GM12878 (cell line): ENCODE data around the gene ZBTB42. TPM values are rescaled to one million over a fixed set of nuclear protein-coding genes. Genes with fewer than 3 reads are reported as not detected.

Experiments
- ATAC-seq: fragments of 200-7000 bp; cut with Tn5 transposase; 3 replicates; pipeline ENCODE4 v1.9.1; 2020; ENCODE audit warnings: mild to moderate bottlenecking, moderate library complexity
- BruUV-seq: library from RNA; stranded (reverse); fragments of 400-500 nt; replicated peaks from 2 replicates; lab custom pipeline; 2021; lab: Mats Ljungman, UMichigan
- CTCF ChIA-PET: fragments of 300-600 bp; sonication (Branson Sonifier 250); formaldehyde crosslinking; extraction: SDS; loops from one replicate; lab custom pipeline; 2021; ENCODE audit warnings: inconsistent platforms; lab: Yijun Ruan, JAX
- POLR2A ChIA-PET: fragments of 350-600 bp; formaldehyde crosslinking; extraction: SDS; loops from one replicate; lab custom pipeline; 2021; ENCODE audit warnings: inconsistent platforms; lab: Charles Lee
- RAD21 ChIA-PET: fragments of 300-600 bp; sonication (Branson Sonifier 250); formaldehyde crosslinking; loops from one replicate; lab custom pipeline; 2023; ENCODE audit warnings: antibody characterized with exemption; ENCODE audit not compliant: unreplicated experiment; lab: Charles Lee
- SMC1A ChIA-PET: fragments of 300-600 bp; sonication (Branson Sonifier 250); formaldehyde crosslinking; loops from one replicate; lab custom pipeline; 2023; ENCODE audit not compliant: unreplicated experiment, uncharacterized antibody; lab: Charles Lee
- DNase-seq: peaks from one replicate; pipeline ENCODE4 v3.0.0-alpha.2; 2011; ENCODE audit warnings: low read depth, low spot score
- FAIRE-seq: peaks from 3 replicates; lab custom pipeline; 2011; peaks lifted over from hg19 to GRCh38; lab: Jason Lieb, UNC
- H2AFZ ChIP-seq: 2 replicates; pipeline ENCODE4 v1.6.0; 2011; ENCODE audit warnings: low read depth, low read length, control low read depth; ENCODE audit not compliant: control insufficient read depth
- H3K27ac ChIP-seq: 2 replicates; pipeline ENCODE4 v1.5.1; 2011; ENCODE audit warnings: control low read depth; ENCODE audit not compliant: control insufficient read depth, insufficient read depth
- H3K27me3 ChIP-seq, 2 experiments: replicated peaks in 1 of 2; 2 replicates each; pipeline versions ENCODE4 v1.6.0 to v1.6.1; 2011; ENCODE audit warnings: low read length in 1 of 2; ENCODE audit not compliant: control insufficient read depth in 2 of 2, insufficient read depth in 2 of 2
- H3K36me3 ChIP-seq, 2 experiments: 2 replicates each; pipeline ENCODE4 v1.5.1; 2011; ENCODE audit warnings: low read length in 1 of 2; ENCODE audit not compliant: control insufficient read depth in 2 of 2, insufficient read depth in 2 of 2
- H3K4me1 ChIP-seq: 2 replicates; pipeline ENCODE4 v1.6.1; 2011; ENCODE audit warnings: mild to moderate bottlenecking, low read length, moderate library complexity, mixed read lengths; ENCODE audit not compliant: control insufficient read depth, insufficient read depth
- H3K4me2 ChIP-seq: 2 replicates; pipeline ENCODE4 v1.6.0; 2011; ENCODE audit warnings: control low read depth; ENCODE audit not compliant: control insufficient read depth, insufficient read depth
- H3K4me3 ChIP-seq: fragments of 200-600 bp; sonication (generic); 2 replicates; pipeline ENCODE4 v1.5.1; 2016
- H3K79me2 ChIP-seq: 2 replicates; pipeline ENCODE4 v1.6.0; 2011; ENCODE audit warnings: low read length; ENCODE audit not compliant: control insufficient read depth, insufficient read depth
- H3K9ac ChIP-seq: 2 replicates; pipeline ENCODE4 v1.8.0; 2011; ENCODE audit warnings: low read length, control low read depth, mixed read lengths; ENCODE audit not compliant: control insufficient read depth, insufficient read depth
- H3K9me3 ChIP-seq: replicated peaks from 3 replicates; pipeline ENCODE4 v1.5.1; 2011; ENCODE audit warnings: mild to moderate bottlenecking, low read length; ENCODE audit not compliant: control insufficient read depth, insufficient read depth
- H4K20me1 ChIP-seq: 2 replicates; pipeline ENCODE4 v1.6.0; 2011; ENCODE audit not compliant: control insufficient read depth, insufficient read depth
- CBX3 ChIP-seq: fragments of 200-600 bp; sonication (generic); IDR thresholded peaks from 2 replicates; pipeline ENCODE4 v1.6.1; 2016; ENCODE audit warnings: low read depth, borderline replicate concordance
- CBX5 ChIP-seq: sonication (generic); IDR thresholded peaks from 2 replicates; pipeline ENCODE4 v1.6.1; 2016; ENCODE audit warnings: low read depth, moderate library complexity, mild to moderate bottlenecking, inconsistent platforms
- ETV6 ChIP-seq, 2 experiments: fragments of 450-650 bp in 1 of 2; IDR thresholded peaks in 1 of 2; conservative IDR thresholded peaks in 1 of 2; 2 replicates each; pipeline ENCODE4 v1.6.1; 2014; ENCODE audit warnings: antibody characterized with exemption in 1 of 2, borderline replicate concordance in 1 of 2, low read depth in 1 of 2, mild to moderate bottlenecking in 1 of 2, moderate library complexity in 1 of 2
- GATAD2B ChIP-seq: fragments of 450-650 bp; conservative IDR thresholded peaks from 2 replicates; pipeline ENCODE4 v1.6.1; 2017; ENCODE audit warnings: low read depth, mild to moderate bottlenecking, moderate library complexity
- HDAC6 ChIP-seq: fragments of 200-600 bp; sonication (generic); IDR thresholded peaks from one replicate; pipeline ENCODE4 v1.8.0; 2017; ENCODE audit warnings: antibody characterized with exemption; ENCODE audit not compliant: unreplicated experiment
- KLF5 ChIP-seq: fragments of 450-650 bp; IDR thresholded peaks from 2 replicates; pipeline ENCODE4 v1.6.1; 2014; ENCODE audit warnings: mild to moderate bottlenecking; ENCODE audit not compliant: partially characterized antibody
- MEF2A ChIP-seq: IDR thresholded peaks from 2 replicates; pipeline ENCODE4 v1.6.1; 2011; ENCODE audit warnings: low read depth, mild to moderate bottlenecking, low read length, moderate library complexity; ENCODE audit not compliant: insufficient read depth
- NFYA ChIP-seq: IDR thresholded peaks from 2 replicates; pipeline ENCODE4 v1.6.1; 2011; ENCODE audit warnings: low read depth, mild to moderate bottlenecking, low read length, improper control_type of control experiment, borderline replicate concordance
- NRF1 ChIP-seq: conservative IDR thresholded peaks from 2 replicates; pipeline ENCODE4 v1.6.1; 2011; ENCODE audit warnings: mild to moderate bottlenecking, low read depth, low read length, improper control_type of control experiment
- RB1 ChIP-seq: fragments of 450-650 bp; formaldehyde crosslinking; IDR thresholded peaks from 2 replicates; pipeline ENCODE4 v1.6.1; 2017; ENCODE audit warnings: mild to moderate bottlenecking, borderline replicate concordance
- RFX5 ChIP-seq: IDR thresholded peaks from 2 replicates; pipeline ENCODE4 v1.6.1; 2011; ENCODE audit warnings: low read depth, low read length, improper control_type of control experiment
- SIX5 ChIP-seq: IDR thresholded peaks from 2 replicates; pipeline ENCODE4 v1.6.1; 2011; ENCODE audit warnings: mild to moderate bottlenecking, low read depth, low read length, moderate library complexity; ENCODE audit not compliant: severe bottlenecking
- TARDBP ChIP-seq: IDR thresholded peaks from 2 replicates; pipeline ENCODE4 v1.6.1; 2016; ENCODE audit warnings: borderline replicate concordance
- WGBS: methylation state at CpG from one replicate; pipeline ENCODE4 v1.1.6; 2016; ENCODE audit warnings: low lambda C conversion rate; ENCODE audit not compliant: insufficient replicate concordance, insufficient coverage; ENCODE audit errors: missing lambda C conversion rate; 5-methylcytosine and 5-hydroxymethylcytosine counted together
- in situ Hi-C: fragments of 300-500 bp; cut with MboI; formaldehyde crosslinking; loops from 9 replicates; pipeline ENCODE4 v1.14.3; 2018; ENCODE audit warnings: mixed read lengths
- intact Hi-C: fragments of 100-400 bp; cut with micrococcal nuclease; formaldehyde crosslinking; loops from one replicate; pipeline ENCODE4 v1.14.2; 2022; ENCODE audit not compliant: unreplicated experiment
- polyA plus RNA-seq, 11 experiments: library from polyadenylated mRNA; depleted of rRNA in 4 of 11; unstranded in 6 of 11; stranded (reverse) in 5 of 11; fragments of >200 nt; fragmentation: Nextera tagmentation in 4 of 11; fragmentation: Illumina TruSeq in 1 of 11; extraction: Ambion mirVana in 4 of 11; extraction: Trizol in 1 of 11; gene quantifications; 1 replicate in 1 of 11; 2 replicates in 10 of 11; pipeline versions ENCODE4 v1.2.1 to v1.2.3, GENCODE V29; 2011 to 2016; ENCODE audit warnings: inconsistent platforms in 2 of 11, missing spikeins in 2 of 11, low read depth in 1 of 11
- total RNA-seq, 4 experiments: library from RNA; depleted of rRNA in 3 of 4; stranded (reverse); fragments of >200 nt in 3 of 4; fragmentation: Illumina TruSeq in 1 of 4; extraction: Trizol in 1 of 4; gene quantifications; 2 replicates each; pipeline versions ENCODE4 v1.2.1 to v1.2.3, GENCODE V29; 2013 to 2021
- TF ChIP-seq, protein P1 (sequence below): IDR thresholded peaks from 2 replicates; pipeline ENCODE4 v1.6.1; 2011; ENCODE audit warnings: mild to moderate bottlenecking, low read depth, low read length, moderate library complexity; ENCODE audit not compliant: insufficient replicate concordance
- TF ChIP-seq, protein P2 (sequence below): IDR thresholded peaks from 2 replicates; pipeline ENCODE4 v1.6.1; 2012; ENCODE audit warnings: low read depth, low read length, improper control_type of control experiment
- TF ChIP-seq, protein P3 (sequence below): fragments of 450-650 bp; IDR thresholded peaks from 2 replicates; pipeline ENCODE4 v1.6.1; 2017; ENCODE audit warnings: low read depth, mild to moderate bottlenecking, moderate library complexity
- TF ChIP-seq, protein P4 (sequence below): fragments of 450-650 bp; IDR thresholded peaks from 2 replicates; pipeline ENCODE4 v1.6.1; 2014; ENCODE audit warnings: mild to moderate bottlenecking
- TF ChIP-seq, protein P5 (sequence below): fragments of 150-350 bp; IDR thresholded peaks from 2 replicates; pipeline ENCODE4 v1.6.1; 2016; ENCODE audit warnings: low read depth, low read length

The ZBTB42 gene
- total and polyA plus RNA-seq, 10 of the 15 experiments (the other 5 are each of a cell fraction or from before 2014, with no cell fraction given), result 0.05 to 1.2 (median 0.37) TPM; not detected in 2

DNA sequence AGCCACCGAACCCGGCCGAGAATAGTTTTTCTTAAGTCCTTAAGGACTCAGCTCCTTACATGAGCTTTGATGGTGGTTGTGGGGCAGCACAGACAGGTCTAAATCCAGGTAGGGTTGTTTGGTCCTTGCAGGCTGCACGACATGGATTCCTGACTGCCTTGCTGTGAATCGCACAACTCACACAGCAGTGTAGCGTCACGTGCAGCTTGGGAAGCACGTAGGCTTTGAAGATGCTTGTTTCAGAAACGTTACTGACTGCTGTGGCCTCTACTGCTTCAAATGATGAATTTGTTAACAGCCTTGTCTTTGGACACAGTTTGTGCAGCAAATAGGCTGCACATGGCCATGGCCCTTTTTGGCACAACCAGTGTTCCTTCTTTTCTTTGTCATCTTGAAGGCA lies 29.9 kb downstream of the ZBTB42 start:
- ATAC-seq (no peak), DNase-seq (no peak), FAIRE-seq (no peak)
- Histone ChIP-seq H3K9me3 (no peaks in the 10 kb centered on the region), H3K27ac (no peak overlapping the region), H3K4me1 (peaks cover 5% of the 10 kb centered on the region; the same call in 1 of the 2 replicates), H3K4me2 (no peak overlapping the region), H3K4me3 (no peak overlapping the region), H4K20me1 (no peaks in the 10 kb centered on the region), H3K9ac (no peak overlapping the region), H3K79me2 (no peaks in the 10 kb centered on the region), H2AFZ (no peak overlapping the region), H3K27me3 (peaks cover 0 to 3% of the 10 kb centered on the region in 2 experiments; a peak in 1 of 4 replicates), H3K36me3 (no peaks in the 10 kb centered on the region)
- POLR2A ChIA-PET, result no interaction called here
- intact Hi-C loops (no loop called here), in situ Hi-C loops (no loop called here)
- RAD21 ChIA-PET, result no interaction called here
- no TSS peak for BruUV-seq
- no peak for TF ChIP-seq GATAD2B
- TF ChIP-seq ETV6 (conservative IDR thresholded peaks at IDR 0.05 in 1 of 2, IDR thresholded peaks at IDR 0.05 in 1 of 2; ENCODE audit: borderline replicate concordance in 1 of 2, low read depth in 1 of 2), result no peak
- no peak for TF ChIP-seq CBX3
- TF ChIP-seq SIX5, result no peak
- TF ChIP-seq TARDBP, result no peak
- TF ChIP-seq RFX5, result no peak
- TF ChIP-seq, protein P1, sequence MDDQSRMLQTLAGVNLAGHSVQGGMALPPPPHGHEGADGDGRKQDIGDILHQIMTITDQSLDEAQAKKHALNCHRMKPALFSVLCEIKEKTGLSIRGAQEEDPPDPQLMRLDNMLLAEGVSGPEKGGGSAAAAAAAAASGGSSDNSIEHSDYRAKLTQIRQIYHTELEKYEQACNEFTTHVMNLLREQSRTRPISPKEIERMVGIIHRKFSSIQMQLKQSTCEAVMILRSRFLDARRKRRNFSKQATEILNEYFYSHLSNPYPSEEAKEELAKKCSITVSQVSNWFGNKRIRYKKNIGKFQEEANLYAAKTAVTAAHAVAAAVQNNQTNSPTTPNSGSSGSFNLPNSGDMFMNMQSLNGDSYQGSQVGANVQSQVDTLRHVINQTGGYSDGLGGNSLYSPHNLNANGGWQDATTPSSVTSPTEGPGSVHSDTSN, result no peak
- no peak for TF ChIP-seq RB1
- TF ChIP-seq, protein P2, sequence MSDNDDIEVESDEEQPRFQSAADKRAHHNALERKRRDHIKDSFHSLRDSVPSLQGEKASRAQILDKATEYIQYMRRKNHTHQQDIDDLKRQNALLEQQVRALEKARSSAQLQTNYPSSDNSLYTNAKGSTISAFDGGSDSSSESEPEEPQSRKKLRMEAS, result no peak
- TF ChIP-seq NFYA, result no peak
- TF ChIP-seq, protein P3, sequence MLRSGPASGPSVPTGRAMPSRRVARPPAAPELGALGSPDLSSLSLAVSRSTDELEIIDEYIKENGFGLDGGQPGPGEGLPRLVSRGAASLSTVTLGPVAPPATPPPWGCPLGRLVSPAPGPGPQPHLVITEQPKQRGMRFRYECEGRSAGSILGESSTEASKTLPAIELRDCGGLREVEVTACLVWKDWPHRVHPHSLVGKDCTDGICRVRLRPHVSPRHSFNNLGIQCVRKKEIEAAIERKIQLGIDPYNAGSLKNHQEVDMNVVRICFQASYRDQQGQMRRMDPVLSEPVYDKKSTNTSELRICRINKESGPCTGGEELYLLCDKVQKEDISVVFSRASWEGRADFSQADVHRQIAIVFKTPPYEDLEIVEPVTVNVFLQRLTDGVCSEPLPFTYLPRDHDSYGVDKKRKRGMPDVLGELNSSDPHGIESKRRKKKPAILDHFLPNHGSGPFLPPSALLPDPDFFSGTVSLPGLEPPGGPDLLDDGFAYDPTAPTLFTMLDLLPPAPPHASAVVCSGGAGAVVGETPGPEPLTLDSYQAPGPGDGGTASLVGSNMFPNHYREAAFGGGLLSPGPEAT, result no peak
- TF ChIP-seq MEF2A, result no peak
- no peak for TF ChIP-seq KLF5
- TF ChIP-seq, protein P4, sequence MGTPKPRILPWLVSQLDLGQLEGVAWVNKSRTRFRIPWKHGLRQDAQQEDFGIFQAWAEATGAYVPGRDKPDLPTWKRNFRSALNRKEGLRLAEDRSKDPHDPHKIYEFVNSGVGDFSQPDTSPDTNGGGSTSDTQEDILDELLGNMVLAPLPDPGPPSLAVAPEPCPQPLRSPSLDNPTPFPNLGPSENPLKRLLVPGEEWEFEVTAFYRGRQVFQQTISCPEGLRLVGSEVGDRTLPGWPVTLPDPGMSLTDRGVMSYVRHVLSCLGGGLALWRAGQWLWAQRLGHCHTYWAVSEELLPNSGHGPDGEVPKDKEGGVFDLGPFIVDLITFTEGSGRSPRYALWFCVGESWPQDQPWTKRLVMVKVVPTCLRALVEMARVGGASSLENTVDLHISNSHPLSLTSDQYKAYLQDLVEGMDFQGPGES, result no peak
- TF ChIP-seq NRF1, result no peak
- TF ChIP-seq HDAC6, result no peak
- TF ChIP-seq CBX5, result no peak
- TF ChIP-seq, protein P5, sequence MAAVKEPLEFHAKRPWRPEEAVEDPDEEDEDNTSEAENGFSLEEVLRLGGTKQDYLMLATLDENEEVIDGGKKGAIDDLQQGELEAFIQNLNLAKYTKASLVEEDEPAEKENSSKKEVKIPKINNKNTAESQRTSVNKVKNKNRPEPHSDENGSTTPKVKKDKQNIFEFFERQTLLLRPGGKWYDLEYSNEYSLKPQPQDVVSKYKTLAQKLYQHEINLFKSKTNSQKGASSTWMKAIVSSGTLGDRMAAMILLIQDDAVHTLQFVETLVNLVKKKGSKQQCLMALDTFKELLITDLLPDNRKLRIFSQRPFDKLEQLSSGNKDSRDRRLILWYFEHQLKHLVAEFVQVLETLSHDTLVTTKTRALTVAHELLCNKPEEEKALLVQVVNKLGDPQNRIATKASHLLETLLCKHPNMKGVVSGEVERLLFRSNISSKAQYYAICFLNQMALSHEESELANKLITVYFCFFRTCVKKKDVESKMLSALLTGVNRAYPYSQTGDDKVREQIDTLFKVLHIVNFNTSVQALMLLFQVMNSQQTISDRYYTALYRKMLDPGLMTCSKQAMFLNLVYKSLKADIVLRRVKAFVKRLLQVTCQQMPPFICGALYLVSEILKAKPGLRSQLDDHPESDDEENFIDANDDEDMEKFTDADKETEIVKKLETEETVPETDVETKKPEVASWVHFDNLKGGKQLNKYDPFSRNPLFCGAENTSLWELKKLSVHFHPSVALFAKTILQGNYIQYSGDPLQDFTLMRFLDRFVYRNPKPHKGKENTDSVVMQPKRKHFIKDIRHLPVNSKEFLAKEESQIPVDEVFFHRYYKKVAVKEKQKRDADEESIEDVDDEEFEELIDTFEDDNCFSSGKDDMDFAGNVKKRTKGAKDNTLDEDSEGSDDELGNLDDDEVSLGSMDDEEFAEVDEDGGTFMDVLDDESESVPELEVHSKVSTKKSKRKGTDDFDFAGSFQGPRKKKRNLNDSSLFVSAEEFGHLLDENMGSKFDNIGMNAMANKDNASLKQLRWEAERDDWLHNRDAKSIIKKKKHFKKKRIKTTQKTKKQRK, result no peak
- SMC1A ChIA-PET, result no interaction called here
- CTCF ChIA-PET, result no interaction called here
- WGBS, result 39% methylated on average over 9 of the region's 9 CpGs
